Measurements from ENCODE around the gene DHX34.

Gene DHX34

DNA sequence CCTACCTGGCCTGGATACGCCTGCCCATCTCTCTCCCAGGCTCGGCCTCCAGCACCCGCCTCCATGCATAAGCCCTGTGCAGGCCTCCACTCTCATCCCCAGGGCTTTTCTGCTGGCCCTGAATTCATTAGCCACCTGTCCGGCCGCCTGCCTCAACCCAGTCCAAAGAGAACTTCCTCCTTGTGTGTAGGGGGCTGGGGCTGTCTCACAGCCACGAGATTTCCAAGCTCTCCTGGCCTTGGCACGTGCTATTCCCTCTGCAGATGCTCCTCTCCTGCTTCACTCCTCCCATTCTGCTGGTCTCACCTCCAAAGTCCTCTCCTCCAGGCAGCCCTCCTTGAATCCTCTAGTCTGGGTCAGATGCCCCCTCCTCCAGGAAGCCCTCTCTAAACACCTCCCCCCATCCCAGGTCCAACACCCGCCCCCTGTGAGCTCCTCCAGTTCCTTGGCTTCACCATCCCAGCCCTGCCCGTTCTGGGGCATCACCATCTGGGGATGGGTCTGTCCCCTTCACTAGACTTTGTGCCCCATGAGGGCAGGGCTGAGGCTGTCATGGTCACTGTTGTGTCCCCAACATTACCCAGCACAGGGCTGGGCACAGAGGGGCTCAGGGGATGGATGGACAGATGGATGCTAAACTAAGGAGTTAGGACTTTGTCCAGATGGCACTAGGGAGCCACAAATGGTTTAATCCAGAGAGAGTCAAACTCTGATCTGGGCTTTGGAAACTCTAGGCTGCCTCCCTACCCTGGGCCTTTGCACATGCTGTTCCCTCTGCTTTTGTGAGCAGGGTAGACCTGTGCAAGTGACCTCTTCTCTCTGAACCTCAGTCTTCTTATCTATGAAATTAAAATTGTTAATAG, 55.5 kb downstream of the DHX34 start:
- Mint-ChIP-seq H3K4me3 (no peak overlapping the region), H3K36me3 (ENCODE audit: low read depth) (peaks cover 31% of the 10 kb centered on the region), H3K27me3 (ENCODE audit: low read depth) (peaks cover 25% of the 10 kb centered on the region), H3K27ac (no peak overlapping the region), H3K4me1 (no peaks in the 10 kb centered on the region), H3K9me3 (no peaks in the 10 kb centered on the region)
- TF ChIP-seq, protein P1, sequence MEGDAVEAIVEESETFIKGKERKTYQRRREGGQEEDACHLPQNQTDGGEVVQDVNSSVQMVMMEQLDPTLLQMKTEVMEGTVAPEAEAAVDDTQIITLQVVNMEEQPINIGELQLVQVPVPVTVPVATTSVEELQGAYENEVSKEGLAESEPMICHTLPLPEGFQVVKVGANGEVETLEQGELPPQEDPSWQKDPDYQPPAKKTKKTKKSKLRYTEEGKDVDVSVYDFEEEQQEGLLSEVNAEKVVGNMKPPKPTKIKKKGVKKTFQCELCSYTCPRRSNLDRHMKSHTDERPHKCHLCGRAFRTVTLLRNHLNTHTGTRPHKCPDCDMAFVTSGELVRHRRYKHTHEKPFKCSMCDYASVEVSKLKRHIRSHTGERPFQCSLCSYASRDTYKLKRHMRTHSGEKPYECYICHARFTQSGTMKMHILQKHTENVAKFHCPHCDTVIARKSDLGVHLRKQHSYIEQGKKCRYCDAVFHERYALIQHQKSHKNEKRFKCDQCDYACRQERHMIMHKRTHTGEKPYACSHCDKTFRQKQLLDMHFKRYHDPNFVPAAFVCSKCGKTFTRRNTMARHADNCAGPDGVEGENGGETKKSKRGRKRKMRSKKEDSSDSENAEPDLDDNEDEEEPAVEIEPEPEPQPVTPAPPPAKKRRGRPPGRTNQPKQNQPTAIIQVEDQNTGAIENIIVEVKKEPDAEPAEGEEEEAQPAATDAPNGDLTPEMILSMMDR (IDR thresholded peaks at IDR 0.05; ENCODE audit: unreplicated experiment in 3 of 3) = no peak

DNA sequence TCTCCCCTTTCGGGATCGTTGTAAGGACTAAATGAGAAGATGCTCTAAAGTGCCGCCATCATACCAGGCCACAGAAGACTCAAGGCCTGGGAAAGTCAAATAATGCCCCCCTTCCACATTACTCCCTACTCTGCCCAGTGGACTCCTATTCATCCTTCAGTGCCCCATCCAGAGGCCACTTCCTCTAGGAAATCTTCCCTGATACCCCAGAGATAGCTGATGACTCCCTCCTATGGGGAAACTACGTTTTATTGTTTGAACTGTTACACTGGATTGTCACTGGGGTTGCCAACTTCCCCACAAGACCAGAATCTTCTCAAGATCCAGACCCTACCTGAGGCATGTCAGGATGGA, 56.1 kb downstream of the DHX34 start:
- no peaks in the 10 kb centered on the region for H3K9me3 Mint-ChIP-seq
- H3K4me3 Mint-ChIP-seq = no peak overlapping the region
- peaks cover 25% of the 10 kb centered on the region for H3K27me3 Mint-ChIP-seq (ENCODE audit: low read depth)
- peaks cover 31% of the 10 kb centered on the region for H3K36me3 Mint-ChIP-seq (ENCODE audit: low read depth)
- H3K4me1 Mint-ChIP-seq = no peaks in the 10 kb centered on the region
- TF ChIP-seq, protein P1 (IDR thresholded peaks at IDR 0.05; ENCODE audit: unreplicated experiment in 3 of 3) = no peak
- H3K27ac Mint-ChIP-seq = no peak overlapping the region

DNA sequence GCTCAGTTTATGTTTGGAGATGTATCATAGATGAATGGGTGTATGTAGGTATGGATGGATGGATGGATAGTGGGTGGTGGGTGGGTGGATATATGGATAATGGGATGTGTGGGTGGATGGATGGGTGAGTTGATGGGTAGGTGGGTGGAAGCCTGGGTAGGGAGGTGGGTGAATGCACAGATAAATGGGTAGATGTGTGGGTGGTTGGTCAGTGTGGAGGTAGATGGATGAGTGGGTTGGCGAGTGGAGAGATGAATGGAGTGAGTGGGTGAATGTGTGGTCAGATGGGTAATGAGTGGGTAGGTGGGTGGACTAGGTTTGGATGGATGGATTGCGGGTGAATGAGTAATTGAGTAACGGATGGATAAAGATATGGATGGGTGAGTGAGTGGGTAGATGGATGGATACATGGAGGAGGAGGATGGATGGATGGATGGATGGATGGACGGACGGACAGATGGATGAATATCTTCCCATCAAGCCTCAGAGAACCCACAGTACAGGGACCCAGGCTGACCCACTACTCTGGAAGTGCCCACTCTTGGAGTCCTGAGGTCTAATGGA, 56.8 kb downstream of the DHX34 start:
- no peaks in the 10 kb centered on the region for H3K4me1 Mint-ChIP-seq
- H3K9me3 Mint-ChIP-seq = no peaks in the 10 kb centered on the region
- H3K4me3 Mint-ChIP-seq = no peak overlapping the region
- H3K36me3 Mint-ChIP-seq (ENCODE audit: low read depth) = peaks cover 31% of the 10 kb centered on the region
- H3K27me3 Mint-ChIP-seq (ENCODE audit: low read depth) = peaks cover 25% of the 10 kb centered on the region
- H3K27ac Mint-ChIP-seq = no peak overlapping the region
- TF ChIP-seq, protein P1 (IDR thresholded peaks at IDR 0.05; ENCODE audit: unreplicated experiment in 3 of 3) = no peak

DNA sequence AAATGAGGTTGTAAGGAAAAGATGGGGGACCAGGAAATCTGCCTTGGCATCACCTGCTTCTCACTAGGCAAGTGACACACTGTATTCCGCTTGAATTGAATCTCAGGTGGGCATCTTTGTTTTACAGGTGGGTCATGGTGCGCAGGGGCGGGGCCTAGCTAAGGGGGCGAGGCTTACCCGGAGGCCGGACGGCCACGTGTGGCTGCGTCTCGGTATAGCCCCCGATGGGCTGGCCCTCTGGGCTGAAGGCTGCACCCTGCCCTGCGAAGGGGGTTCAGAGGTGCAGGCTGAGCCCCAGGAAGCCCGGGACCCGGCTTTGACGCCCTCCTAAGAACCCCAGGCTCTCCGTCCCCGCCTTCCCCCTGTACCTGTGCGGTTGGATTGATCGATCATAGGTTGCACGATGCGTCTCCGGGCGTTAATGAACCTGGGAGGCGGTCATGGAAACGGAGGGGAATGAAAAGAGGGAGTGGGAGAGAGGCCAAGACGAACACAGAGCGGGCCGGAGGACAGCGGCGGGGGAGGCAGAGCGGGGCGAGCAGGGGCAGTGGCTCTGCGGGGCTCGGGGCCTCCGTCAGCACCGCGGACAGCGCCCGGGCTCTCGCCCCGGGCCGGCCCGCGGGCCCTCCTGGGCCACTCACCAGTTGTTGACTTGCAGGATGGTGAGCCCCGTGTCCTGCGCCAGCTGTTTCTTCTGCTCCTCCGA, 57.7 kb downstream of the DHX34 start:
- Mint-ChIP-seq H3K4me3 (no peak overlapping the region), H3K27ac (no peak overlapping the region), H3K36me3 (ENCODE audit: low read depth) (peaks cover 31% of the 10 kb centered on the region), H3K27me3 (ENCODE audit: low read depth) (peaks cover 25% of the 10 kb centered on the region), H3K4me1 (no peaks in the 10 kb centered on the region), H3K9me3 (no peaks in the 10 kb centered on the region)
- TF ChIP-seq, protein P1 (IDR thresholded peaks at IDR 0.05; ENCODE audit: unreplicated experiment in 3 of 3) = no peak

DNA sequence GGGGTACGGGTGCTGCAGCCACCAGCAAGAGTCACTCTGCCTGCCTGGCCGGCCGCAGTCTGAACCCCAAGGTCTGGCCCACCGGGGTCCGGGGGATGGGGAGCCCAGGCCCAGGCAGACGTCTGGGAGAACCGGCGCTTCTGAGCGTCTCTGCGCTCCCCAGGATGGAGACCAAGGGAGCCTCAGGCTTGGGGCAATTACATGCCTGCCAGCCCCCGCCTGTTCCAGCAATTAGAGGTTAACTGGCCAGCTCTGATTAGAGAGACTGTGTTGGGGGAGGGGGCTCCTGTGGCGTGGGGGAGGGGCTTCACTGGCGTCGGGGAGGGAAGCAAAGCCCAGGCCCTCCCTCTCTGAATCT, 58.3 kb downstream of the DHX34 start:
- H3K36me3 Mint-ChIP-seq (ENCODE audit: low read depth) = peaks cover 31% of the 10 kb centered on the region
- no peaks in the 10 kb centered on the region for H3K9me3 Mint-ChIP-seq
- TF ChIP-seq, protein P1 (IDR thresholded peaks at IDR 0.05; ENCODE audit: unreplicated experiment in 3 of 3) = no peak
- no peaks in the 10 kb centered on the region for H3K4me1 Mint-ChIP-seq
- H3K4me3 Mint-ChIP-seq = no peak overlapping the region
- peaks cover 25% of the 10 kb centered on the region for H3K27me3 Mint-ChIP-seq (ENCODE audit: low read depth)
- H3K27ac Mint-ChIP-seq = no peak overlapping the region

Measured in nephron (organoid).